Endothelial cell of umbilical vein (primary cell): ENCODE measurements around the gene GOLT1A. TPM values are rescaled to one million over a fixed set of nuclear protein-coding genes. Genes with fewer than 3 reads are reported as not detected.

Experiments used
- BruUV-seq: library from RNA; stranded (reverse); fragments of 400-500 nt; replicated peaks from 2 replicates; lab custom pipeline; 2021; lab: Mats Ljungman, UMichigan
- CTCF ChIA-PET: fragments of 300-600, 350-600 bp; sonication (Branson Sonifier 250); formaldehyde crosslinking; loops from one replicate; lab custom pipeline; 2021; ENCODE audit warnings: antibody characterized with exemption, inconsistent platforms; lab: Charles Lee
- POLR2A ChIA-PET: fragments of 300-600, 350-600 bp; sonication (Branson Sonifier 250); formaldehyde crosslinking; loops from one replicate; lab custom pipeline; 2021; ENCODE audit warnings: antibody characterized with exemption, inconsistent platforms; lab: Charles Lee
- DNase-seq: peaks from one replicate; pipeline ENCODE4 v3.0.0-alpha.2; 2011; ENCODE audit warnings: low read depth, low spot score
- FAIRE-seq: peaks from 2 replicates; lab custom pipeline; 2011; peaks lifted over from hg19 to GRCh38; lab: Jason Lieb, UNC
- H2AFZ ChIP-seq: 2 replicates; pipeline ENCODE4 v1.6.0; 2012; ENCODE audit warnings: low read depth, low read length, control low read depth, inconsistent platforms
- H3K27ac ChIP-seq: 2 replicates; pipeline ENCODE4 v1.5.1; 2011; ENCODE audit warnings: low read depth, mild to moderate bottlenecking, control low read depth, low read length, moderate library complexity; ENCODE audit not compliant: insufficient read depth
- H3K27me3 ChIP-seq, 2 experiments: 2 replicates each; pipeline versions ENCODE4 v1.6.0 to v1.6.1; 2011; ENCODE audit warnings: low read length in 2 of 2, mixed read lengths in 1 of 2; ENCODE audit not compliant: control insufficient read depth in 2 of 2, insufficient read depth in 2 of 2
- H3K36me3 ChIP-seq, 2 experiments: 2 replicates in 1 of 2; 3 replicates in 1 of 2; pipeline ENCODE4 v1.5.1; 2011; ENCODE audit warnings: low read length in 2 of 2, mild to moderate bottlenecking in 1 of 2, moderate library complexity in 1 of 2; ENCODE audit not compliant: control insufficient read depth in 2 of 2, insufficient read depth in 2 of 2; ENCODE audit errors: extremely low read depth in 1 of 2
- H3K4me1 ChIP-seq: 3 replicates; pipeline ENCODE4 v1.5.1; 2011; ENCODE audit warnings: mild to moderate bottlenecking, low read length; ENCODE audit not compliant: control insufficient read depth, insufficient read depth; ENCODE audit errors: extremely low read depth
- H3K4me2 ChIP-seq: 2 replicates; pipeline ENCODE4 v1.6.1; 2011; ENCODE audit warnings: low read length, control low read depth, mixed read lengths; ENCODE audit not compliant: insufficient read depth
- H3K4me3 ChIP-seq, 3 experiments: fragments of 200-600 bp in 1 of 3; sonication (generic), shearing (Covaris generic) in 1 of 3; replicated peaks in 1 of 3; 2 replicates each; pipeline ENCODE4 v1.5.1; 2011 to 2016; ENCODE audit warnings: control low read depth in 3 of 3, low read length in 3 of 3, mild to moderate bottlenecking in 2 of 3, inconsistent platforms in 1 of 3, low read depth in 1 of 3, moderate library complexity in 1 of 3; ENCODE audit not compliant: insufficient read depth in 1 of 3
- H3K79me2 ChIP-seq: 2 replicates; pipeline ENCODE4 v1.6.0; 2012; ENCODE audit warnings: low read length, inconsistent platforms; ENCODE audit not compliant: control insufficient read depth, insufficient read depth
- H3K9ac ChIP-seq: replicated peaks from 2 replicates; pipeline ENCODE3; 2011; ENCODE audit warnings: low read length, control low read depth; ENCODE audit not compliant: insufficient read depth; ENCODE audit errors: extremely low read depth
- H3K9me1 ChIP-seq: replicated peaks from 3 replicates; pipeline ENCODE4 v1.6.0; 2011; ENCODE audit warnings: mild to moderate bottlenecking, low read length; ENCODE audit not compliant: control insufficient read depth, insufficient read depth; ENCODE audit errors: extremely low read depth
- H3K9me3 ChIP-seq: replicated peaks from 2 replicates; pipeline ENCODE4 v1.5.1; 2012; ENCODE audit warnings: low read length, inconsistent platforms; ENCODE audit not compliant: control insufficient read depth, insufficient read depth
- H4K20me1 ChIP-seq: replicated peaks from 2 replicates; pipeline ENCODE3; 2011; ENCODE audit warnings: mild to moderate bottlenecking, low read length; ENCODE audit not compliant: control insufficient read depth, insufficient read depth; ENCODE audit errors: extremely low read depth
- CTCF ChIP-seq, 2 donors: IDR thresholded peaks; 1 replicate in 1 of 2; 2 replicates in 1 of 2; pipeline ENCODE4 v1.5.1; 2011; ENCODE audit warnings: low read length in 2 of 2, mild to moderate bottlenecking in 2 of 2, moderate library complexity in 2 of 2, control low read depth in 1 of 2, inconsistent platforms in 1 of 2, low read depth in 1 of 2; ENCODE audit not compliant: insufficient read depth in 1 of 2; ENCODE audit errors: extremely low read depth in 1 of 2
- EZH2 ChIP-seq: IDR thresholded peaks from 2 replicates; pipeline ENCODE4 v1.6.1; 2012; ENCODE audit warnings: borderline replicate concordance, low read depth, mild to moderate bottlenecking, moderate library complexity, low read length, inconsistent platforms; ENCODE audit not compliant: severe bottlenecking
- FOS ChIP-seq: IDR thresholded peaks from 2 replicates; pipeline ENCODE4 v1.6.1; 2011; ENCODE audit warnings: mild to moderate bottlenecking, low read length, moderate library complexity, borderline replicate concordance; ENCODE audit not compliant: insufficient read depth
- GATA2 ChIP-seq: IDR thresholded peaks from 2 replicates; pipeline ENCODE4 v1.7.0; 2011; ENCODE audit warnings: low read depth, mild to moderate bottlenecking, moderate library complexity, mixed read lengths, low read length; ENCODE audit not compliant: insufficient read length, insufficient read depth
- JUN ChIP-seq: IDR thresholded peaks from 2 replicates; pipeline ENCODE4 v1.6.1; 2011; ENCODE audit warnings: borderline replicate concordance, low read depth; ENCODE audit not compliant: insufficient read length, insufficient read depth
- MAX ChIP-seq: IDR thresholded peaks from 2 replicates; pipeline ENCODE4 v1.6.1; 2011; ENCODE audit not compliant: insufficient read depth, insufficient read length
- MYC ChIP-seq: IDR thresholded peaks from one replicate; pipeline ENCODE4 v1.6.1; 2011; ENCODE audit warnings: mild to moderate bottlenecking, low read depth, low read length
- POLR2A ChIP-seq: IDR thresholded peaks from 2 replicates; pipeline ENCODE4 v1.6.1; 2012; ENCODE audit warnings: low read depth, mild to moderate bottlenecking, control low read depth, low read length
- POLR2AphosphoS5 ChIP-seq: IDR thresholded peaks from 2 replicates; pipeline ENCODE4 v1.6.1; 2012; ENCODE audit warnings: low read depth, mild to moderate bottlenecking, control low read depth, low read length, moderate library complexity; ENCODE audit not compliant: insufficient read depth
- dilution Hi-C: fragments of 300-500 bp; cut with MboI; formaldehyde crosslinking; loops from one replicate; pipeline ENCODE4 v1.15.0; 2019; ENCODE audit warnings: low sequenced_read_pairs; ENCODE audit not compliant: extremely low pct_ligation_motif_present
- intact Hi-C: fragments of 100-400 bp; cut with micrococcal nuclease; formaldehyde crosslinking; loops from one replicate; pipeline ENCODE4 v1.10.0; 2022
- polyA plus RNA-seq, 4 experiments: library from polyadenylated mRNA; depleted of rRNA in 3 of 4; stranded (reverse) in 3 of 4; unstranded in 1 of 4; fragments of >200 nt; gene quantifications; 2 replicates each; pipeline versions ENCODE4 v1.2.1 to v1.2.3, GENCODE V29; 2011 to 2012; ENCODE audit warnings: missing spikeins in 1 of 4
- total RNA-seq: library from RNA; stranded (reverse); gene quantifications from 2 replicates; pipeline ENCODE4 v1.2.3, GENCODE V29; 2021

The GOLT1A gene
- total and polyA plus RNA-seq, 2 donors (not counting 3 experiments of a cell fraction or from before 2014, with no cell fraction given) = not detected

- H2AFZ ChIP-seq = no peak overlapping the region
- CTCF ChIA-PET = interaction anchor here (1.1 to 9.8 kb wide), 5 partner anchors 43 to 142 kb away, joined by 3 to 318 read pairs (median 11); partner anchors contain the start of genes GOLT1A and PLEKHA6
- no peak overlapping the region for H3K4me2 ChIP-seq
- H4K20me1 ChIP-seq = no peaks in the 10 kb centered on the region
- no peak for DNase-seq
- no peaks in the 10 kb centered on the region for H3K36me3 ChIP-seq
- H3K4me3 ChIP-seq = no peak overlapping the region
- no peaks in the 10 kb centered on the region for H3K4me1 ChIP-seq
- intact Hi-C loops = loop anchor here (5.0 kb wide), 1 partner anchor 246 kb away; no protein-coding TSS in a partner anchor
- no peaks in the 10 kb centered on the region for H3K9me1 ChIP-seq
- no peak overlapping the region for H3K9ac ChIP-seq
- H3K9me3 ChIP-seq = no peaks in the 10 kb centered on the region
- POLR2A ChIA-PET = no interaction called here
- no peak overlapping the region for H3K27ac ChIP-seq
- TF ChIP-seq MAX = no peak
- TF ChIP-seq MYC = no peak
- no peak for TF ChIP-seq CTCF (IDR thresholded peaks at IDR 0.05; ENCODE audit: extremely low read depth in 1 of 2, insufficient read depth in 1 of 2, low read depth in 1 of 2, low read length in 2 of 2)
- no peak for TF ChIP-seq FOS
- no peak for TF ChIP-seq GATA2
- no peak for TF ChIP-seq JUN
- TF ChIP-seq EZH2 = no peak
- TF ChIP-seq POLR2AphosphoS5 = no peak
- TF ChIP-seq POLR2A = no peak
- no peaks in the 10 kb centered on the region for H3K27me3 ChIP-seq
- dilution Hi-C loops = no loop called here
- no TSS peak for BruUV-seq
- H3K79me2 ChIP-seq = no peaks in the 10 kb centered on the region
- no peak for FAIRE-seq
Measured at GRCh38 chr1:204256531-204256930, 42.7 kb upstream of the GOLT1A start.
